GM21367 (cell line): Measurements from ENCODE around the gene OR1J1.
A peak's percentile ranks its signal among the peaks of the same experiment; 100 is the strongest.

Experiments
- ATAC-seq: cut with Tn5 transposase; IDR thresholded peaks from one replicate; pipeline ENCODE4 v1.9.1; 2021; ENCODE audit not compliant: unreplicated experiment

The OR1J1 gene, protein sequence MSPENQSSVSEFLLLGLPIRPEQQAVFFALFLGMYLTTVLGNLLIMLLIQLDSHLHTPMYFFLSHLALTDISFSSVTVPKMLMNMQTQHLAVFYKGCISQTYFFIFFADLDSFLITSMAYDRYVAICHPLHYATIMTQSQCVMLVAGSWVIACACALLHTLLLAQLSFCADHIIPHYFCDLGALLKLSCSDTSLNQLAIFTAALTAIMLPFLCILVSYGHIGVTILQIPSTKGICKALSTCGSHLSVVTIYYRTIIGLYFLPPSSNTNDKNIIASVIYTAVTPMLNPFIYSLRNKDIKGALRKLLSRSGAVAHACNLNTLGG

DNA sequence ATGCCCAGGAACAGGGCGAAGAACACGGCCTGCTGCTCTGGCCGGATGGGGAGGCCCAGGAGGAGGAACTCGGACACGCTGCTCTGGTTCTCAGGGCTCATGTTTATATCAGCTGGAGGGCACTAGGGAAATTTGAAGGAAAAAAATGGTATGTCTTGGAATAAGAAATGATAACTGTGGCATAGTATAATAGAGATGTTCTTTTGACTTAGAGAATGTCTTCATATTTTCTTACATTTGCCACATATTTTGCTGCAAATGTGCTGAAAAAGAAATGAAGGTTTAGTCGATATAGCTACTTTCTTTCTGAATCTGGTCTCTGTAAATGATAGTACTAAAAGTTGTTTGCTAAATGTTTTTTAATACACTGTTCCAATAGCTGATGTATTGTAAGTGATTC, at the start of gene OR1J1:
TSS of gene OR1J1 (minus strand) at position 101 of the 400 bp plus-strand sequence. CDS start at position 101, 0 bp downstream.
- no peak for ATAC-seq

DNA sequence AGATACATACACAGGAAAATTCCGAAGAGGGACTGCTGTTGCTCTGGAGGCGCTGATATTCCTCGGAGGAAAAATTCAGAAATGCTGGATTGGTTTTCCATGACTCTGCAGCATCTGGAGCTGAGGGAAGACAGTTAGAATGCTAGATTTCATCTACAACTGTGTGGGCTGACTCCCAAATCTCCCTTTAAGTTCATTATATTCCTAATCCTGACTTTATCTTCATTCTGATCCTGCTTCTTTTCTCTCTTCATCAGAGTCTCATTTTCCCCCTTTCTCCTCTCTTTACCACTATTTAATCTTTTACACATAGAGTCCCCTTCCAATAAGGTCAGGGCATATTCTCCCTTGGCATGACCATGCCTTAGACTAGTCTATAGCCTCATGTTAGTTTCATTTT, 49.5 kb upstream of the OR1J1 start, which contains the start of gene OR1N1:
TSS of gene OR1N1 (minus strand) at position 101 of the 400 bp plus-strand sequence. CDS start at position 101, 0 bp downstream.
- ATAC-seq, result no peak

DNA sequence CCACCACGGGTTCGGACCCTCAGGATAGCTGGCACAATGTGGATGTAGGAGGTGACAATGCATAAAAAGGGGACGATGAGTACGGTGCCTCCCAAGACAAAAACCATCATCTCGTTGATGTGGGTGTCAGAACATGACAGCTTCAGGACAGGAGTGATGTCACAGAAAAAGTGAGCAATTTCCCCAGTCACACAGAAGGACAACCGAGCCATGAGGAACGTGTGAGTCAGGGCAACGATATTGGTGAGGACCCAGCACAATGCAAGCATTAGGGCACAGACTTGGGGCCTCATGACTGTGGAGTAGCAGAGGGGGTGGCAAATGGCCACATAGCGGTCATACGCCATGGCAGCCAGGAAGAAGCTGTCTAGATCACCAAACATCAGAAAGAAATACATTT, 48.9 kb upstream of the OR1J1 start:
- no peak for ATAC-seq

DNA sequence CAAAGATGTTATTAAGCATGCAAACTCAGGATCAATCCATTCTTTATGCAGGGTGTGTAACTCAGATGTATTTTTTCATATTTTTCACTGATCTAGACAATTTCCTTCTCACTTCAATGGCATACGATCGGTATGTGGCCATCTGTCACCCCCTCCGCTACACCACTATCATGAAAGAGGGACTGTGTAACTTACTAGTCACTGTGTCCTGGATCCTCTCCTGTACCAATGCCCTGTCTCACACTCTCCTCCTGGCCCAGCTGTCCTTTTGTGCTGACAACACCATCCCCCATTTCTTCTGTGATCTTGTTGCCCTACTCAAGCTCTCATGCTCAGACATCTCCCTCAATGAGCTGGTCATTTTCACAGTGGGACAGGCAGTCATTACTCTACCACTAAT, 41.6 kb upstream of the OR1J1 start:
- no peak for ATAC-seq

DNA sequence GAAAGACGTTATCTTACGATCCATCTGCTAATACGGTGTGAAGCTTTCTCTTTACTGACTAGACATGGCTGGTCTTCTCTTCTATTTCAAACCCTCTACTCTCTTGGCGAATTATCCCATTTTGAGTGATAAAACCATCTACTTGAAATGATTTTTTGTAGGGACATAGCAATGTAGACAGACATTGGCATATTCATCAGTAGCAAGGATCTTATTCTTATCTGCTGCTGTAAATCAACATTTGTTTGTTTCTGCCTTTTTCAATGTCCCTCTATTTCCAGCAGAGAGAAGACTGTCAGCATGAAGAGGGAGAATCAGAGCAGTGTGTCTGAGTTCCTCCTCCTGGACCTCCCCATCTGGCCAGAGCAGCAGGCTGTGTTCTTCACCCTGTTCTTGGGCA, 41.1 kb upstream of the OR1J1 start, which contains the start of gene OR1J4:
TSS of gene OR1J4 (plus strand) at position 301 of the 400 bp plus-strand sequence. CDS start at position 301, 0 bp downstream.
- no peak for ATAC-seq

DNA sequence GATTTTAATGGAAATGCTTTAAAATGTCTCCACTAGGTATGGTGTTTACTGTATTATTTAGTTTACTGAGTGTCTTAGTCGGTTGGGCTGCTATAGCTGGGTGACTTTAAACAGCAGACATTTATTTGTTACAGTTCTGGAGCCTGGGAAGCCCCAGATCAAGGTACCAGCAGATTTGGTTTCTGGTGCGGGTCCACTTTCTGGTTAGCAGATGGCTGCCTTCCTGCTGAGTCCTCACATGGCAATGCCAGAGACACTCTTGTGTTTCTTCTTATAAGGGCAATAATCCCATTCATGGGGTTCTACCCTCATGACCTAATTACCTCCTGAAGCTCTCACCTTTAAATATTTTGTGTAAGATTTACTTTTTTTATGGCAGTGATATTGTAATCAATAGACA, 40.5 kb upstream of the OR1J1 start:
- no peak for ATAC-seq

DNA sequence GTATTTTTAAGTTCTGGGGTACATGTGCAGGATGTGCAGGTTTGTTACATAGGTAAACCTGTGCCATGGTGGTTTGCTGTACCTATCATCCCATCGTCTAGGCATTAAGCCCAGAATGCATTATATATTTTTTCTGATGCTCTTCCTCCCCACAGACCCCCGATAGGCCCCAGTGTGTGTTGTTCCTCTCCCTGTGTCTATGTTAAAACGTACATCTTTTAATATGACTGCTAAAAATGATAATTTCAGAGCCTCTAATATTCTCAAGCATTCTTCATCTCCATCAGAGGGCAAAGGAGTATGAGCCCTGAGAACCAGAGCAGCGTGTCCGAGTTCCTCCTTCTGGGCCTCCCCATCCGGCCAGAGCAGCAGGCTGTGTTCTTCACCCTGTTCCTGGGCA, 32.8 kb upstream of the OR1J1 start, which contains the start of gene OR1J2:
TSS of gene OR1J2 (plus strand) at position 301 of the 400 bp plus-strand sequence. CDS start at position 301, 0 bp downstream.
- no peak for ATAC-seq

DNA sequence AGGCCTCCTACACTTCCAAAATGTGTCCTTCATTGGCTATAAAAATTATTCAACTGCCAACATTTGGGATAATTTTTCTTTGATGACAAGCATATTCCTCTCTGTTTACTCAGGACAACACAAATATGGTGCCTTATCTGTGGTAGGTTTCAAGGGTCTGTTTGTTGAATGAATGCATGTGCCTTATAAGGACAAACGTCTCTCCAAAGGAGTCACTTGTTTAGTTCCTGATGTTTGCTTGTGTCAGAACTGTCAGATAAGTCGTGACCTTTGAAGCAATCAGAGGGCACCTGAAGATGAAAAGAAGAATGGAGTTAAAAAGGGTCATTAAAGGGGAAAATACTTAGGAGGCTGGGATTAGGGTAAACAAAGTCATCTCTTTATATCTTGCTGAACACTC, 29.2 kb upstream of the OR1J1 start:
- no peak for ATAC-seq

DNA sequence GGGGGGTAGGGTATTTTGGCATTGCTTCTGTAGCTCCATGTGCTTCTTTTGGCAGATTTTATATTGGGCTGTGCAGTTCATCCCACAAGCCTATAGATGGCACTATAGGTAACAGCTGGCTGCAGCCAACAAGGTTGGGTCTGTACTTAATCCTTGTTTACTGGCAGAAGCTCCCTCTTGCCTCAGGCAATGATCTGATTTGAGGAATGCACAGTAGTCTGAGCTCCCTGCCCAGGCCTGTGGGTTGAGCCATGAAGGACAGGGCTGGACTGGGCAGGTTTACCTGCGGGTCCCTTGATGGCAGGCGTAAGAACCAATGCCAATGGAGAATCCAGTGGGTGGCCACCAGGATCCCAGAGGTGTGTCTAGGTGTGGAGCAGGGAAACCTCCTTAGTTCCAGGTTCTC, 21.2 kb upstream of the OR1J1 start:
- ATAC-seq, result no peak

DNA sequence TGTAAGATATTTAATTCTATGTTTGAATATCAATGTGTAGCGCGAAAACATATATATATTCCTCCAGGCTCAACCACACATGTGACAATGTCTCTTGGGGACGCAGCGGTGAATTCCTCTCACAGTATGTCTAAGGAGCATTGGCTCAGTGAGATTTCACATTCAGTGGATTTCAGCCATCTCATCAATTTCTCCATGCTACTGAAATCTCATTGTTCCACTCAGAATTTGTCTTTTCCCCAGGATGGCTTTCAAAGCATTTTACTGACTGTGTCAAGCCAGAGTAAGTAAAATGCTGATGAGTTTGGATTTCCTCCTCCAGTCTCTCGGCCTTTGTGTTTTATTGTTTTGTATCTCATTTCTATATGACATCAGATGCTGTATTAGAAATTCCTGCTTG, 1.3 kb upstream of the OR1J1 start:
- ATAC-seq, result no peak

DNA sequence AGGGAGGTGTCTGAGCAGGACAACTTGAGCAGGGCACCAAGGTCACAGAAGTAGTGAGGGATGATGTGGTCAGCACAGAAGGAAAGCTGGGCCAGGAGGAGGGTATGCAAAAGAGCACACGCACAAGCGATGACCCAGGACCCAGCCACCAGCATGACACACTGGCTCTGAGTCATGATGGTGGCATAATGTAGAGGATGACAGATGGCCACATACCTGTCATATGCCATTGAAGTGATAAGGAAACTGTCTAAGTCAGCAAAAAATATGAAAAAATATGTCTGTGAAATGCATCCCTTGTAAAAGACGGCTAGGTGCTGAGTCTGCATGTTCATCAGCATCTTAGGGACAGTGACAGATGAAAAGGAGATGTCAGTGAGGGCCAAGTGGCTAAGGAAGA, 380 bp downstream of the OR1J1 start:
- no peak for ATAC-seq

DNA sequence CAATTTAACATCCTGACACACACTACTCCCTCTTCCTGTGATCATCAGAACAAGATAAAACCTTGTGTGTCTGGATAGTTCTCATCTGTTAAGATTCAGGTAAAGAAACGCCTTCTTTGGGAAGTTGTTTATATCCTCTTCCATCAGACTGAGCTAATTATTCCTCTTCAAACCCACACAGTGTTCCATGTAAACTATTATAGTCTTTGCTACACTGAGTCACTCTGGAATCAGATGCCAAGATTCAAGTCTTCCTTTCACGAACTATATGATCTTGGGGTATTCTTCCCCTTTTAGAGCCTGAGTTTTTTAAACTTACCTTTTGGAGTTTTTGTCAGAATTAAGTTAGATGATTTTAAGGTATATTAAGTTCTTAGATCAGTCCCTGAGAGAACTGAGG, 2.0 kb downstream of the OR1J1 start:
- no peak for ATAC-seq

DNA sequence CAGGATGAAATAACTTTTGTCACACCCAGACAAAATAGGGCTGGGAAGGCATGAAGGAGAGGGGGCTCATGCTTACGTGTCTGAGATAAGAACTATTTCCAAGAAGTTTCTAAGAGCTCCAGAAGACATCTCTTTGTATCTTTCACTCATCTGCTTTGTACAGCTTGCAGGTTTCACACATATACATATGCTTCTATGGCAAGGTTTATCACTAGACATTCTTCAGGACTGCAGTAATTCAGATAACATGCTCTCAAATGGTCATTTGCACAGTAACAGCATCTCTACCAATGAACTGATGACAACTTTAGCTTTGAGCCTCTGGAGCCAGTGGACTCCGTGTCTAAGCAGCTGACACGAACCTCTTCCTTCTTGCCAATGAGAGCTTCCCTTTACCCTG, 3.2 kb downstream of the OR1J1 start:
- no peak for ATAC-seq

DNA sequence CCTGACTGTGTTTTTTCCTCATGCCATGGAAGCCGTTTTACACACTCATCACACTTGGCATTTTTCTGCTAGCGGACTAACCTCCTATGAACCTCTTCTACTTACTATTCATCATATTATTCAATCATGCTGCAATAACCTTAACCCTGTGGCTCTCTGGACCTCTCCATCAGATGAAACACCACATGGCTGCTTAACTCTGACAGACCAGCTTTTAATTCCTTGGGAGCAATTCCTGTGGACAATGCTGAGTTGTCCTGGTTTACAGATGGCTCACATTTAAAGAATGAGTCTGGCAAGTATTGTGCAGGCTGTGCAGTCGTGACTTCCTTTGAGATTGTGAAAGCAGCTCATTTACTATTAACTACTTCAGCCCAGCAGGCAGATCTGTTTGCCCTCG, 9.0 kb downstream of the OR1J1 start:
- ATAC-seq, result no peak

DNA sequence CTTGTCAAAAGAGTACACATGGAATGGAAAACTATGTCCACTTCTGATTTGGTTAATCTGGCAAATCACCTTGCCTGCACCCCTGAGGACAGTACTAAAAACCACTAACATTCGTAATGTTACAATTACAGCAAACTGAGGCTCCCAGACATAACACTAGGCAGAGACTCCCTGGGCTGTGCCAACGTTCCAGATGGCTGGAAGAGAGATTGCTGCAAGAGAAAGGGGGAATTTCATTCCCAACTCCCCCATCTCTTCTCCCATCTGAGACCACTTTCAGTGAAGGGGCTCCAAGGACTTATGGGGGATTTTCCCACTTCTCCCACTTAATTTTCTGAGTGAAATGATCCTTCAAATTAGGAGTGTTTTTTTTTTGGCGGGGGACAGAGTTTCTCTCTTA, 11.3 kb downstream of the OR1J1 start:
- ATAC-seq, result no peak

DNA sequence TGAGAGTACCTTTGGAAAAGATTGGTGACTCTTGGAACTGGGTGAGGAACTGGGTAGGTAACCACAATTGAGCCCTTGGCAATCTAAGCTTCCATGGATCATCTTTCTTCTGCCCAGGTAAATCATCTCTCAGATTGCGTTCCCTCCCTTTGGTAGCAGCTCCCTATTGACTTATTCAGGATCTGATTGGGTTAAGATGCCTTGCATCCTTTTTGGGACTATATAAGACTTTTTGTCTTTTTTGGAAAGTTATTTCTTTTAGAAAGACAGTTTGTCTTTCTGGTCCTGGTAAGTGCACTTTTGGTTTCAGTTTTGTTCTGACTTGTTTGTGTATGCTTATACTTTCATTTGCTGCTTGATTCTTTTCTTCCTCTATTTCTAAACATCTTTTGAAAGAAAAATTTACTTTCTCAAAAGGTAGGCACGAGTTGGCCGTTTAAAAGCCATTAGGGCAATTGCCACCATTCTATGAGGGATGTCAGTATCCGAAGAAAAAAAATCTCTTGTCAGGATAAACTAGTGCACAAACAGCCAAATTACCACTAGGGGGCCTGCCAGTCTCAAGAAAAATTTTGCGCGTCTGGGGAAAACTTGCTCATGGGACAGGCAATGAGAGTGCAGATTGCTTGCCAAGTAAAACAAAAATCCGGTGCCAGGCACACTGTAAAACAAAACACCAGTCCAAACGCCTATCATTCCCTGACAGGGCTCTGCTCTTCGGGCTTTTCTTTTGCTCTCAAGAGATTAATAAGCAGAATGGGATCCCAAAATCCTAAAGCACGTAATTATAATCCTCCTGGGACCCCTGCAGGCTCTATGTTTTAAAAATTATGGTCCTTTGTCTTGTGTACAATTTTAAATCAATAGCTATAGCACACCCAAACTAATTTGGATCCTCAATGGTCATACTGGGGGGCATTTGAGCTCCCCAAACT, 12.8 kb downstream of the OR1J1 start:
- ATAC-seq, result peak; percentile 68

DNA sequence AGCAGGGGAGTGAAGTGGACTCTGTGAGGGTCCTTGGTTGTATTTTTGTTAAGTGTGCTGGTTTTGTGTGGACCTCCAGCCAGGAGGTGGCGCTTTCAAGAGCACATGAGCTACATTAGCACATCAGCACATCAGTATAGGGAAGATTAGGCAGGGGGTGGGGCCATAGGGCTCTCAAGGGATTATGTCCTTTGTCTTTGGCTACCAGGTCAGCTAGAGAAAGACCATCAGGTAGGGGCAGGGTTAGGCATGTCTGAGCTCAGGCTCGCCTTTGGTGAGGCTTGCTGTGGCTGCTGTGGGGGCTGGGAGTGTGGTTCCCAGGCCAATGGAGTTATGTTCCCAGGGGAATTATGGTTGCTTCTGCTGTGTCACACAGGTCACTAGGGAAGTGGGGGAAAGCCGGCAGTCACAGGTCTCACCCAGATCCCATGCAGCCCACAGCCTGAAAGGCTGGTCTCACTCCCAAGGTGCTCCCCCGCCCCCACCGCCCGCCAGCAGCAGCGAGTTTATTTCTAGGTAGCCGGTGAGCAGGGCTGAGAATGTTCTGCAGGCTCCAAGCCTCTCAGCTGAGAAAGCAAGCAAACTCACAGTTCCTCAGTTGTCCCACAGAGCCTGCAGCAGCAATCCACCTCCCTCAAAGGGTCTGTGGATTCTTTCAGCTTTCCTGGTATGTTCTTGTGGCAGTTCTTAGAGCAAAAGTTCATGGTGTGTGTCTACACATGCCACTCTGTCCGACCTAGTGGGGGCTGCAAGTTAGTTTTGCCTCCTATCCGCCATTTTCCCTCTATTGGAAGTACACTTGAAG, 13.7 kb downstream of the OR1J1 start:
- no peak for ATAC-seq

DNA sequence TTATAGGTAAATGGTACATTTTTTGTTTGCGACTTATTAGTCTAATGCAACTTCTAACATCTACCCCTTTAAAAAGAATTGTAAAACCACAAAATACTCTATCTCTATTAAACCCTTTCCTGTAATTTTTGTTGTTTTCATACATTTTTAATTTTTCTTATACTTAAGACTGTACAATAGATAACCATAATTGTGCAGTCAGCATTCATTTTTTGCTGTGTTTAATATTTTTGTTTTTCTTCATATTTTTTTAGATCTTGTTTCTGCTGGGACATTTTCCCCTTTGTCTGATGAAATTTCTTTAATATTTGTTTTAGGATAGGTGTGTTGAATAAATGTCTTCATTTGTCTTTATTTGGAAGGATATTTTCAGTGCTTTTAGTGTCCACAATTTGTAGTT, 19.9 kb downstream of the OR1J1 start:
- no peak for ATAC-seq

DNA sequence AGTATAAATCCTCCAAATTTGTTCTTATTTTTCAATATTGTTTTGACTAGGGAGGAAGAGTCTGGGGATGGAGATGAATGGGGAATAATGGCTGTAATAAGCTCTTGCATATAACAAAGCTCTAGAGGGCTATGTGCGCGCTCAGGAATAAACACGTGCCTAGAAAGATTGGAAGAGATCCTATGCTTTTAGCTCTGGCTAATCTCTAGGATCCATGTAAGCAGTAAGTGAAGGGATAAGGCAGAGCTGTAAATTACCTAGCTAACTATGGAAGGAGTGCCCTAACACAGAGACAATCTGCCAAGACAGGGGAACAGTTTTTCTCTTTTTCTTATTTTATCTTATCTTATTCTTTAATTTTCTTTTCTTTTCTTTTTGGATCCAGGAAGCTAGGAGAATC, 21.6 kb downstream of the OR1J1 start:
- no peak for ATAC-seq

DNA sequence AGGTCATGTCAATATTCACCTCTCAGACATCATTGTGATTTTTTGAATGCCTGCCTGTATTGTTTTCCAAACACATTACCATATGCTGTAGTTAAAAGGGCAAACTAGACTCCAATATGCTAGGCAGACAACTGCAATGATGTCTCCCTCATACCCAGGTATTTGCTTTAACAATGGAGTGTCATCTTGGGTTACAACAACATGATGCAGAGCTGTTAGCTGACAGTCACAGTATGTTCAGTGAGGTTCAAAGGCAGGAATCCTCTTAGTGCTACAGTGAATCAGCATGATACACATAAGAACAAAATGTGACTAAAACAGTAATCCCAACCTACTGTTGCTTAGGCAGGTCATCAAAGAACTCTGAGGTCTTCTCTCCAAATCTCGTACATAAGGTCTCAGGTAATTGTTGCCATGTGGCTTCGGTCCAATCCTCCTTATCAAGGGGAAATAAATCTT, 24.0 kb downstream of the OR1J1 start:
- no peak for ATAC-seq
